Epithelial cell of proximal tubule (primary cell): ENCODE measurements around the gene TRAF3. TPM values are rescaled to one million over a fixed set of nuclear protein-coding genes. Genes with fewer than 3 reads are reported as not detected.

Source experiments
- DNase-seq: peaks from one replicate; pipeline ENCODE4 v3.0.0-alpha.2; 2011; ENCODE audit warnings: low read depth
- H3K4me3 ChIP-seq: 2 replicates; pipeline ENCODE4 v1.5.1; 2011; ENCODE audit warnings: low read depth, mild to moderate bottlenecking, low read length
- CTCF ChIP-seq: conservative IDR thresholded peaks from 2 replicates; pipeline ENCODE4 v1.5.1; 2012; ENCODE audit warnings: low read depth, mild to moderate bottlenecking, low read length
- total RNA-seq: library from RNA; depleted of rRNA; stranded (reverse); fragments of >200 nt; gene quantifications from 2 replicates; pipeline ENCODE4 v1.2.3, GENCODE V29; 2015

Gene TRAF3
- total RNA-seq, 1 donor from 2014 or later, result 21.9 TPM

- no peak overlapping the region for H3K4me3 ChIP-seq
- DNase-seq, result no peak
- peak; percentile 2 for TF ChIP-seq CTCF
These were observed 136.3 kb downstream of the TRAF3 start for GRCh38 chr14:102913341-102914211.

- TF ChIP-seq CTCF, result no peak
- no peak for DNase-seq
- H3K4me3 ChIP-seq, result no peak overlapping the region
These were observed 137.4 kb downstream of the TRAF3 start for GRCh38 chr14:102914474-102915291.

- no peak for TF ChIP-seq CTCF
- DNase-seq, result no peak
- no peak overlapping the region for H3K4me3 ChIP-seq
These were observed 138.3 kb downstream of the TRAF3 start for GRCh38 chr14:102915292-102916110.

- no peak overlapping the region for H3K4me3 ChIP-seq
- DNase-seq, result no peak
- no peak for TF ChIP-seq CTCF
These were observed 139.3 kb downstream of the TRAF3 start for GRCh38 chr14:102916347-102917055.

GRCh38 chr14:102917056-102917385 lies 139.8 kb downstream of the TRAF3 start:
- no peak for TF ChIP-seq CTCF
- no peak overlapping the region for H3K4me3 ChIP-seq

More at GRCh38 chr14:102917056-102917385, 139.8 kb downstream of the TRAF3 start:
- DNase-seq, result no peak
